ENCODE measurements around the gene PRDM11.

PRDM11 gene

DNA sequence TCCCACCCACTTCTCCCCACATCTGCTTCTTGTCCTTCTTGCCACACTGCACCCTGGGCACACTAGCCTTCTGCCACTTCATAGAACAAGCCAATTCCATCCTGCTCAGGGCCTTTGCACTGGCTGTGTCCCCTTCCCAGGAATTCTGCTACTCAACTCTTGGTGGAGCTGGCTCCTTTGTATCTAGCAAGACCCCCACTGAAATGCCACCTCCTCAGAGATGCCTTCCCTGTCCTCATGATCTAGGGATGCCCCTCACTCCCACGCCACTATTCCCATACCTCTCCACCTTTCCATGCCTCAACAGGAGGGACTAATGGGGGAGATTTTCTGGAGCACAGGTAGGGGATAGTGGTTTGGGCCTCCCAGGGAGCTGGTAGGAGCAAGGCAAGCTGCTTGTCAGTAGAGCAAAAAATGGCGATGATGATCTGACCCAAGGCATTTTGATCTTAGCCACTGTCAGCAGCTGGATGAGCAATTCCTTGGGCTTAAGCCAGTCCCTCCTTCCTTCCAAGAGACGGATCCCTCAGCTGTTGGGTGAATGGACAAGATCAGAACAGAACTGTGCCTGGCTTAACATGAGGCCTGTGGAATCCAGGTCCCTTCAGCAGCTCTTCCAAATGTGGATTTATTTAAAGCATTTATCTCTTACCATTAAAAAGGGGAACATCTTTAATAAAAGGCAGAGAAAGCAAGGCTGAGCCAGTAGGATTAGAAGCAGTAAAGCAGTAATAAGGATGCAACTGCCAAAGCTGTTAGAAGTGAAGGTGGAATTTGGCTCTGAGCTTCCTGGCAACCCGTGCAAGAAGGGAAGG lies 4.0 kb upstream of the PRDM11 start:
- DNase-seq = no peak

GRCh38 chr11:45143494-45143893 lies 2.9 kb upstream of the PRDM11 start:
- no peak for DNase-seq

DNA sequence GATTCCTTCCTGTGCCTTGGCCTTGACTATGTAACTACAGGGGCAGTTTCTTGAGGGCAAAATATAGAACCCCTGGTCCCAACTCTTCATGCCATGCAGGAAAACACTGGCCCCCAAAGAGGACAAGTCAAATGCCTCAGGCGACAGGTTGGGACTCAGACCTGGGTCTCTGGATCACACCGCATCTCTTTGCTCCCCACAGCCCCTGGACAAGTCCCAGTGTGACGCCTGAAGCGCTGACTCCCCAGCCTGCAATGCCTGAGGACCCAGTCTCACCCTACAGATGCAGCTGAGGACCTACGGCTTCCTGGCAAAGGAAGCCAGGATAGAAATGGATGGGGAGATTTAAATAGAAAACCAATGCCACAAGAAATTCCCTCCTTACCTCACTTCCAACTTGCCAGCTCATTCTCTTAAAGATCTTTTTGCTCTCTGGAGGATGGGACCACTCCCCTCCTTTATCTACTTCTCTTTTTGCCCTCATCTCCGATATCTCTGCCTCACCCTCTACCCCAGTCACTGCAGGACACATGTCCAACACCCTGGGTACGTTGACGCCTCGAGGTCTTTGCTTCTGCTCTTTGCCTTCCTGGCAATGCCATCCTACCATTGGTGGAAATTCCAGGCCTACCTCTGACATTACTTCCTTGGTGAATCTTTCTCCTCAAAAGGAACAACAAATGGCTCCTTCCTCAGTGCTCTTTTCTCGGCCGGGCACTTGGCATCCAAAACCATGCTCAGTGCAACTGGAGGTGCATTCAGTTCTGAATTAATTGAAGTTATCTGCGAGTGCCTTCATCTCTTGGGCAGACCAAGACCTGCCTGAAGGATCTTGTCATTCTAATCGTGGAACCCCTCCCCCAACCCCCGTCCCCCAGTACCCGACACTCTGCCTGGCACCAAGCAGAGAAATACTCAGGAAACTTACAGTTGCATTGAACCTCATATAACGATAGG lies 2.0 kb upstream of the PRDM11 start:
- DNase-seq = no peak

DNA sequence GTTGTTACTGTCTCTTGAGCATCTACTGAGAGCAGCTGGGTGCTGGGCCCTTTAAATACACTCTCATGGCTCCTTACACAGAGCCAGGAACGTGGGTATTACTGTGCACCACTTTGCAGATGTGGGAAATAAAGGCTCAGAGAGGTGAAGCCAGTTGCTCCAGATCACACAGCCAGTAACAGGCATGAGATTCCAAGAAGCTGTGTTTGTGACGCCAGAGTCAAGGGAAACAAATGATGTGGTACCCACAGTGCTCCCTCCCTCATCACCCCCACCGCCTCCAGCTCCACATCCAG lies 1.4 kb upstream of the PRDM11 start:
- DNase-seq = no peak

DNA sequence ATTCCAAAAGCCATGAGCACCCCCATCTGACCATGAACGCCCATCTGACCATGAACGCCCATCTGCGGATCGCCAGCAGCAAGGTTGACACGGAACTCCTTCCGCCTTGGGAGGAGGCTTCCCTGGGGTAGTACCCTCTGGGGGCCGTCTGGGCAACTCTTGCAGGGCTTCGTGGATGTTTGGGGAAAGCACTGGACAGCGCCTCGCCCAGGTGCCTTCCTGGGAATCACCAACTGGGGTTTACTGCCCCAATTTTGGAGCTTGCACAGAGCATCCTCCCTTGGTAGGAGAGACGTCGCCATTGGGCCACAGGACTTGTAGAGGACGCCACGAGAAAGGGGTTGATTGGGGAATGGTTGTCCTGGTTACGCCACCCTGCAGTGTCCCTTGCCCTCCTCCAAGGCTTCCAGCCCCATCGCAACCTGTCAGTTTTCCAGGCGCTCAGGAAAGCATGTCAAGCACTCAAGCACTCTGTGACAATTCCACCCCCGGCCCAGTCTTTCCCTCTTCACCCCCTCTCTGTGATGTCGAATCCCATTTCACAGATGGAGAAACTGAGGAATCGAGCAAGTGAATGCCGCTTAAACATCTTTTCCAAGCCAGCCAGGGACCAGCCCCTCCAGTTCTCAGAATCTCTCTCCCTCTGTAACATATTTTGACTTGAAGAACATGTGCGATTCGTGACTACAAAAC lies 914 bp upstream of the PRDM11 start:
- no peak for DNase-seq

- peak; percentile 87 for DNase-seq
Observed at GRCh38 chr11:45147017-45147728, 734 bp downstream of the PRDM11 start.

- DNase-seq = no peak
Observed at GRCh38 chr11:45147891-45148675, 1.6 kb downstream of the PRDM11 start.

DNA sequence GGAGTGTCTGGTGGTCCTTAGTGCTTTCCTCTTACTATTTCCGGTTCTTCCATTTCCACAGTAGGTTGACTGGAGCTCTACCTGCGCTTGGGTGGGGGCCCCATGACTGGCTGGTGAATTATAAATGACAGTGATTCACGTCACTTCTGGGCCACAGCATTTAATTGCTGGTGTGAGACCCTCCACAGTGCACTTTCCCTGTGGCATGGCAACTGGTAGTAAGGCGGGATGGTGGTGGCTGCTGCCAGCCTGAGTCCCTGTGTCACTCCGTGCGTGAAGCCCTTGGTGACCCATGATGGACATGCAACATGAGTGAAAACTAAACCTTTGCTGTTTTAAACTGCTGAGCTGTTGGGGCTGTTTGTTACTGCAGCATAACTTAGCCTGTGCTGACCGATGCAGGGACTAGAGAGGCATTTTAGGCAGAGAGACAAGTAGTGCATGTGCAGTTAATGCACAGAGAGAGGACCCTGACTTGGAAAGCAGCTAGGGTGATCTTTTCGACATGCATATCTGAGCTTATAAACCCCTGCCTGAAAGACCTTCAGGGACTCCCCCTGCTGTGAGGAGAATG lies 3.1 kb downstream of the PRDM11 start:
- no peak for DNase-seq

- no peak for DNase-seq
Observed at GRCh38 chr11:45150301-45150700, 3.9 kb downstream of the PRDM11 start.

- DNase-seq = no peak
Observed at GRCh38 chr11:45150943-45151342, 4.5 kb downstream of the PRDM11 start.

DNA sequence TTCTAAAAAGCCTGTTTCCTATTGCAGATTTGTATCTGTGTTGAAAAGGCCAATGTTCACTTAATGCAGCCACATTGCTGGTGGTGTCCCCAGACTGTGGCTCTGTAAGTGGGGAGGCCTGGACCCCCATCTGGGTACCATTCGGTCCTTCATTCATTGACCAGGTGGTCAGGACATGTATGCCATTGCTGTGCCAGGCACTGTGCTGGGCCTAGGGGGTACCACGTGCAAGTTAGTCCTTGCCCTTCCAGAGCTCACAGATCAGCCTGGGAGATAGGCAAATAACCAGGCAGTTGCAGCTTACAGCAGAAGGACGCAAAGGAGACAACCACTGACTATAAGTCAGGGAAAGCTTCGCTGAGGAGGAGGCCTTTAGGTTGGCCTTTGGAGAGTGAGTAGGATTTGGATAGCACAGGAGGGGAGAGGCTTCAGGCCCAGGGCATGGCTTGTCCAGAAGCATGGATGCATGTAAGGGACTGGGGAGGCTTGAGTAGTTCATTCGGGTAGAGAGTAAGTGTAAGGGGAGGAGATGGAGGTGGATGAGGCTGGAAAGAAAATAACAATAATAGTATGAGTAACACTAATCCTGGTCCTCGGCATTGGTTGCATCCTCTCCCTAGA lies 5.0 kb downstream of the PRDM11 start:
- DNase-seq = no peak

GRCh38 chr11:45152740-45153595 lies 6.5 kb downstream of the PRDM11 start:
- DNase-seq = no peak

DNA sequence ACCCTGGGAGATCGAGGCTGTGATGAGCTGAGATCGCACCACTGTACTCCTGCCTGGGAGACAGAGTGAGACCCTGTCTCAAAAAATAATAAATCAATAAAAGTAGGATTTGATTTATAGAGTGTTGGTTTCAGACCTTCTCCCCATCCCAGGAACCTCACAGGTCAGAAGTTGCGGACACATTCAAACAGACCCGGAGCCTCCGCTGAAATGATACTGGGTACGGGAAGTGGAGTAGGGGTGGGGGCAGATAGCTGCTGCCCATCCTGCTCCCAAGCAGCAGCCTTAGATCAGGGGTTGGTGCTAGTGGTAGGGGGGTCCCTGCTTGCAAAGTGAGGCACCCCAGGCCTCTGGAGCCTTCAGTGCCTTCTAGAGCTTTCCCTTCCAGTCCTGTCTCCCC lies 7.8 kb downstream of the PRDM11 start:
- DNase-seq = no peak

GRCh38 chr11:45155058-45155551 lies 8.7 kb downstream of the PRDM11 start:
- DNase-seq = no peak

DNA sequence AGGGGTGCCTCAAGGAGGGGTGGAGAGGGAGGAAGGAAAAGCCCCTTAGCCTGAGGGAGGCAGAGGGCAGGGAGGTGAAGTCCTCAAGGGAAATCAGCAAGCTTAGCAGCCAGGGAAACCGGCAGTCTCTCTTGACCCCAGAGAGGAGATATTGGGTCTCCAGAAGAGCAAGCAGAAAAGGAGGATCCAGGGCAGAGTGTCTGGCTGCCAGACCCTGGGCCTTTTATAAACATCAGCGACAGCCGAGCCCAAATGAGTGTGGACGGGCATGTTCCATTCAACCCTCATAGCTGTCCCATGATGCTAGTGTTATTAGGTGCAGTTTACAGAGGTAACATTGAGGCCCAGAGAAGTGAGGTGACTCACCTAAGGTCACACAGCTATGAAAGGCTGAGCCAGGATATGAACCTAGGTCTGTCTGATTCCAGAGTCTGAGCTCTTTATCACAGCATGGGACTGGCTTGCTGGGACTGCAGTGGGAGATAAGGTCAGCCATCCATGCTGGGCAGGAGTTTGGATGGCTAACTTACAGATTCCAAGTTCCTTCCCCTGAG lies 9.3 kb downstream of the PRDM11 start:
- DNase-seq = no peak

GRCh38 chr11:45156201-45156600 lies 9.8 kb downstream of the PRDM11 start:
- no peak for DNase-seq

- no peak for DNase-seq
Observed at GRCh38 chr11:45156741-45157140, 10.3 kb downstream of the PRDM11 start.

DNA sequence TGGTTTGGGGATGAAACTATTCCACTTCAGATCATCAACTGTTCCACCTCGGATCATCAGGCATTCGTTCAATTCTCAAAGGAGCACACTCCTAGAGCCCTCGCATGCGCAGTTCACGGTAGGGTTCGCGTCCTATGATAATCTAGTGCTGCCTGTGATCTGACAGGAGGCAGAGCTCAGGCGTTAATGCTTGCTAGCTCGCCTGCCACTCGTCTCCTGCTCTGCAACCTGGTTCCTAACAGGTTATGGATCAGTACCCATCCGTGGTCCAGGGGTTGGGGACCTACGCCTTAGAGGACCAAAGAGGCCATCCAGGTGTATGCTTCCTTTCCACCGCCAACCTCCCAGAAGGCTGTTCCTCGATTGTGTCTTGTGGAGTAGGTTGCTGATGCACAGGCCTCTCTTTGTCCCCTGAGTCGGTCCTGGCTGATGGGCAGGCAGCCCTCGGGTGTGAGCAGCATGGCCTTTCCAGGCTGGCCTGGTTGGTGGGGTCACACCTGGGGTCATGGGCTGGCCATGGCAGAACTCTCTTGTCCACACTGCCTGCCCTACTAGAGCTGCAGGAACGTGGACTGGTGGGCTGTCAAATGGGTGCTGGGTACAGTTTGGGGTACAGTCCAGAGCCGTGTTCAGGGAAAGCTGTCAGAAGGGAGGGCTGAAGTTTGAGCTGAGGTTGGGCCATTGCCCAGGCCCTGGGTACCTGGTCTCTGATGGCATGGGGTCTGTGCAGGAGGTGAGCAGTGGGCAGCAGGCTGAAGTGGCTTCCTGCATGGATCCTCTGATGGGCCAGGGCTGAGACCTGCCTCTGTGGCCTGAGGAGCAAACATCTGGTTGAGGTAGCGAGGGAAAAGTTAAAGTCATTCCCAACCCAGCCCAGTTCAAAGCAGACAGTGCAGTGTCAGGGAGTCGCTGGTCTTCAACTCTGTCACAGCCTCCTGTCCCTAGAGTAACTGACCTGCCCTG lies 11.1 kb downstream of the PRDM11 start:
- DNase-seq = no peak
